Neural cell (in vitro differentiated cells): ENCODE data around the gene CYP4F22.

Experiments
- EP300 ChIP-seq: fragments of 450-650 bp; conservative IDR thresholded peaks from 2 replicates; pipeline ENCODE4 v1.6.1; 2014; ENCODE audit warnings: antibody characterized with exemption, mild to moderate bottlenecking, moderate library complexity; ENCODE audit not compliant: poor library complexity, severe bottlenecking
- EZH2 ChIP-seq: fragments of 200-600, 300-800 bp; shearing (Covaris generic), sonication (generic); IDR thresholded peaks from 2 replicates; pipeline ENCODE4 v1.6.1; 2014; ENCODE audit warnings: antibody characterized with exemption, low read length, borderline replicate concordance, mild to moderate bottlenecking; ENCODE audit not compliant: insufficient read depth, poor library complexity, severe bottlenecking
- POLR2AphosphoS5 ChIP-seq: IDR thresholded peaks from 2 replicates; pipeline ENCODE4 v1.6.1; 2012
- RAD21 ChIP-seq: fragments of 450-650 bp; conservative IDR thresholded peaks from 2 replicates; pipeline ENCODE4 v1.6.1; 2014; ENCODE audit warnings: antibody characterized with exemption, mild to moderate bottlenecking, moderate library complexity
- TF ChIP-seq, protein P1 (sequence below): fragments of 450-650 bp; IDR thresholded peaks from 2 replicates; pipeline ENCODE4 v1.5.1; 2014; ENCODE audit warnings: antibody characterized with exemption, mild to moderate bottlenecking, moderate library complexity; ENCODE audit not compliant: poor library complexity, severe bottlenecking

DNA sequence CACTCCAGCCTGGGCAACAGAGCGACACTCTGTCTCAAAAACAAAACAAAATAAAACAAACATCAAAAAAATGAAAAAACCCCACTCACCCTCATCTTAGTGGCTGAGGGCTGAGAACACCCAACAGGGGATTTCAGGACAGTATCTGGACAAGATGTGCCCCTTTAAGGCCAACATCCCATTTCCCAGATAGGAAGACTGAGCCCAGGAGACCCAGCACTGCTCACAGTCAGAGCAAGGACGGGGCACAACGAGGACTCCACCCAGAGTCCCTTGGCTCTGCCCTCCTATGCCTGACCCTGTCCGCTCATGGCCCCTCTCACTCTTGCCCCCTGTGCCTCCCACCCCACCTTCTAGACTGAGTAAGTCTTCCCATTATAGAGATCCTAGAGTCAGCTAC, 53.8 kb downstream of the CYP4F22 start:
- TF ChIP-seq, protein P1, sequence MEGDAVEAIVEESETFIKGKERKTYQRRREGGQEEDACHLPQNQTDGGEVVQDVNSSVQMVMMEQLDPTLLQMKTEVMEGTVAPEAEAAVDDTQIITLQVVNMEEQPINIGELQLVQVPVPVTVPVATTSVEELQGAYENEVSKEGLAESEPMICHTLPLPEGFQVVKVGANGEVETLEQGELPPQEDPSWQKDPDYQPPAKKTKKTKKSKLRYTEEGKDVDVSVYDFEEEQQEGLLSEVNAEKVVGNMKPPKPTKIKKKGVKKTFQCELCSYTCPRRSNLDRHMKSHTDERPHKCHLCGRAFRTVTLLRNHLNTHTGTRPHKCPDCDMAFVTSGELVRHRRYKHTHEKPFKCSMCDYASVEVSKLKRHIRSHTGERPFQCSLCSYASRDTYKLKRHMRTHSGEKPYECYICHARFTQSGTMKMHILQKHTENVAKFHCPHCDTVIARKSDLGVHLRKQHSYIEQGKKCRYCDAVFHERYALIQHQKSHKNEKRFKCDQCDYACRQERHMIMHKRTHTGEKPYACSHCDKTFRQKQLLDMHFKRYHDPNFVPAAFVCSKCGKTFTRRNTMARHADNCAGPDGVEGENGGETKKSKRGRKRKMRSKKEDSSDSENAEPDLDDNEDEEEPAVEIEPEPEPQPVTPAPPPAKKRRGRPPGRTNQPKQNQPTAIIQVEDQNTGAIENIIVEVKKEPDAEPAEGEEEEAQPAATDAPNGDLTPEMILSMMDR: no peak
- TF ChIP-seq EZH2 (no peak), EP300 (no peak), POLR2AphosphoS5 (no peak), RAD21 (no peak)
